ENCODE data around the gene PARP6. TPM values are rescaled to one million over a fixed set of nuclear protein-coding genes. Genes with fewer than 3 reads are reported as not detected.

PARP6 gene
- total RNA-seq, 2 donors from 2014 or later: 46.2 to 81.0 TPM

DNA sequence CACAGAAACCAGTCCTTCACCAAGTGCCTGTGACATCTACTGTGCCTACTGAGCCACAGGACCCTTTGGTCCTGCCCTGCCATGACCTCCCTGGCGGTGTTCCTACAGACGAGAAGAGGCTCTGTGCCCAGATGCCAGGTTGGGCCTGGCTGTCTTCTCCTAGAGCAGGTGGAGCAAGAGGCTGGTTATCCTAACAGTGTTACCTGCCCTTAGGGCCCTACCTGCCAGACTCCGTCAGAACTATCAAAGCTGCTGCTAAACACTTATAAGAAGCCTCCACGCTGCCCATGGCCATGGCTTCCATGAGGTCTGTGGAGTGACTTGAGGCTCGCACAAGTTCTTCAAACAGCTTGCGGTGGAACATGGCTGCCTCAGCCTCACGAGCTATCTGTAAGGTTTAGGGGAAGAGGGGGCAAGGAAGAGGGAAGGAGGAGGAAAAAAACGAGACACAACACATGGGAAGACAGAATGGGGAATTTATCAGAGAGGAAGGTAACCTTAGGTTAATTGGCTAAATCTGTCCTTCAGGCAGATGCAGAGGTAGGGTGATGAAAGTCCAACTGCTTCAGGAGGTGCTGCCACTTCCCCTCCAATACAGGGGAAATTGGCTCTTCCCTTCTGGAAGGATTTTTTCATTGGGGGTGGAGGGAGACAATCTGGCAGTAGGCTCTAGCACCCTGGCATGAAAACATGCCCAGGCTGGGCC is 69.4 kb downstream of the PARP6 start:
- Mint-ChIP-seq H3K4me3 (peak overlapping the region; percentile 1), H3K36me3 (ENCODE audit: low read depth) (peaks cover 100% of the 10 kb centered on the region), H3K27ac (peak overlapping the region; percentile 23), H3K27me3 (no peaks in the 10 kb centered on the region), H3K9me3 (no peaks in the 10 kb centered on the region), H3K4me1 (peaks cover 37% of the 10 kb centered on the region)
- no peak for ATAC-seq (replicated peaks)

- no peak for ATAC-seq (replicated peaks)
- Mint-ChIP-seq H3K36me3 (ENCODE audit: low read depth) (peaks cover 98% of the 10 kb centered on the region), H3K27ac (no peak overlapping the region), H3K9me3 (no peaks in the 10 kb centered on the region), H3K4me1 (peaks cover 38% of the 10 kb centered on the region), H3K27me3 (no peaks in the 10 kb centered on the region), H3K4me3 (no peak overlapping the region)
Observed at GRCh38 chr15:72202302-72202701, 70.1 kb downstream of the PARP6 start.

GRCh38 chr15:72201391-72201921 is 70.9 kb downstream of the PARP6 start:
- Mint-ChIP-seq H3K4me1 (peaks cover 31% of the 10 kb centered on the region), H3K9me3 (no peaks in the 10 kb centered on the region), H3K27me3 (no peaks in the 10 kb centered on the region), H3K4me3 (peak overlapping the region; percentile 41), H3K27ac (peak overlapping the region; percentile 85), H3K36me3 (ENCODE audit: low read depth) (peaks cover 89% of the 10 kb centered on the region)
- ATAC-seq (replicated peaks): no peak

GRCh38 chr15:72200395-72201237 is 71.7 kb downstream of the PARP6 start:
- Mint-ChIP-seq H3K36me3 (ENCODE audit: low read depth) (peaks cover 81% of the 10 kb centered on the region), H3K4me3 (peak overlapping the region; percentile 41)

DNA sequence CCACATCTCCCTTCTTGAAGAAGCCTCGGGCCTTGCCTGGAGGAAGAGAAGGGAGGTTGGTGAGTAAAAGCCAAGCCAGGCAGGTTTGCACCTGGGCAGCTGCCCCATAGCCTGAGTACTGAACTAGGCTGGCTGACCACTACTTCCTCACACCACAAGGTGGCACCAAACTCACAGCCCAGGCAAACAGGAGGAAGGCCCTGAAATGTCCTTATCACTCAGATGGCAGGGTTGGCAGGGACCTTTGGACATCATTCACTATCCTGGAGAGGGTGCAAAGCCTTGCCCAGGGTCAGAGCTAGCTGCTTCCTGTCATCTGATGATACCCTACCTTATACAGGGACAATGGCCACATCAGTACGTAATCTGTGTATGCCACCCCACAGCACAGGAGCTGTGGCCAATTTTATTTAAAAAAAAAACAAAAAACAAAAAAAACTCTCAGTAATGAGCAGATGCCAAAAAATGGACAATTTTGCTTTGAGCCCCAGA is 72.6 kb downstream of the PARP6 start:
- Mint-ChIP-seq H3K4me3 (no peak overlapping the region), H3K4me1 (peaks cover 30% of the 10 kb centered on the region), H3K27me3 (no peaks in the 10 kb centered on the region), H3K27ac (peak overlapping the region; percentile 85), H3K9me3 (no peaks in the 10 kb centered on the region), H3K36me3 (ENCODE audit: low read depth) (peaks cover 72% of the 10 kb centered on the region)
- ATAC-seq (replicated peaks): peak; percentile 47

More at GRCh38 chr15:72200395-72201237, 71.7 kb downstream of the PARP6 start:
- no peak for ATAC-seq (replicated peaks)
- Mint-ChIP-seq H3K9me3 (no peaks in the 10 kb centered on the region), H3K4me1 (peaks cover 31% of the 10 kb centered on the region), H3K27me3 (no peaks in the 10 kb centered on the region), H3K27ac (peak overlapping the region; percentile 85)

DNA sequence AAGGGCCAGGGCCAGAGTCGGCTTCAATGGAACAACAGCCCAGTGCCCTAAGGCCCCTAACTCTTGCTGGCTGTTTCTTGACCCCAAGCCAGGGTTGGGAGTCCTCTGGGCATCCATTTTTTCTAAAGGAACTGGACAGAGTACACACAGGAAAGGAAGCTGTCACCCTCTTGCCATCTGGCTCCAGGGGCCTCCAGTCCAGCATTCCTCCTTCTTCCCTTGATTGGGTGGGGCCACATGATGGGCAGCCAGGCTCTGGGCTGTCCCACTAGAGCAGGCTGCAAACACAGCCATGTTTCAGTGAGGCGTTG is 73.2 kb downstream of the PARP6 start:
- H3K27ac Mint-ChIP-seq: peak overlapping the region; percentile 79
- no peak overlapping the region for H3K4me3 Mint-ChIP-seq
- ATAC-seq (replicated peaks): no peak
- no peaks in the 10 kb centered on the region for H3K27me3 Mint-ChIP-seq
- H3K4me1 Mint-ChIP-seq: peaks cover 25% of the 10 kb centered on the region
- peaks cover 66% of the 10 kb centered on the region for H3K36me3 Mint-ChIP-seq (ENCODE audit: low read depth)
- H3K9me3 Mint-ChIP-seq: no peaks in the 10 kb centered on the region

- no peaks in the 10 kb centered on the region for H3K27me3 Mint-ChIP-seq
- peaks cover 60% of the 10 kb centered on the region for H3K36me3 Mint-ChIP-seq (ENCODE audit: low read depth)
- peak overlapping the region; percentile 51 for H3K4me3 Mint-ChIP-seq
- no peaks in the 10 kb centered on the region for H3K9me3 Mint-ChIP-seq
- ATAC-seq (replicated peaks): peak; percentile 16
- peak overlapping the region; percentile 79 for H3K27ac Mint-ChIP-seq
- H3K4me1 Mint-ChIP-seq: peaks cover 20% of the 10 kb centered on the region
Observed at GRCh38 chr15:72198356-72199204, 73.8 kb downstream of the PARP6 start.

GRCh38 chr15:72197460-72198355 is 74.6 kb downstream of the PARP6 start, which contains the start of gene GRAMD2A:
GRAMD2A (minus strand) TSS chr15:72197787.
- peak within 1 kb of the TSS; percentile 79 for H3K27ac Mint-ChIP-seq
- H3K4me1 Mint-ChIP-seq: peaks cover 18% of the 10 kb centered on the region
- H3K4me3 Mint-ChIP-seq: peak within 1 kb of the TSS; percentile 51
- ATAC-seq (replicated peaks): peak; percentile 61
- no peaks in the 10 kb centered on the region for H3K9me3 Mint-ChIP-seq
- peaks cover 52% of the 10 kb centered on the region for H3K36me3 Mint-ChIP-seq (ENCODE audit: low read depth)
- no peaks in the 10 kb centered on the region for H3K27me3 Mint-ChIP-seq

DNA sequence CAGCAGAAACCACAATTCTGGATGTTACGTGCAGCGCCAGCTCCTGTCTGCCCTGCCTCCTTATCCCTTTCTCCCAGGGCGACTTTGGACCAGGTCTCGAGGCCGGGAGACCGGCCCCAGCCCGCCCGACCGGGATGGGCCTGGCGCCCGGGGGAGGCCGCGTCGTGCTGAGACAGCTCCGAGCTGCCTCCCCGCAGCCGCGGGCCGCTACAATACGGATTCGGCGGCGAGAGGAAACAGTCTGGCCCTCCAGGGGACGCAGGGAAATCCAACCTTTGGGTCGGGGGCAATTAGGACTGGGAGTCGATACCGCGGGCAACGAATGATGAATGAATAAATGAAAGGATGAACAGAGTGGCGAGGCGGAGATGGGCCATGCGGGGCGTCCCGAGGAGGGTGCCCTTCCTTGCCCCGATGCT is 75.3 kb downstream of the PARP6 start:
- peaks cover 18% of the 10 kb centered on the region for H3K4me1 Mint-ChIP-seq
- peaks cover 45% of the 10 kb centered on the region for H3K36me3 Mint-ChIP-seq (ENCODE audit: low read depth)
- ATAC-seq (replicated peaks): peak; percentile 1
- H3K9me3 Mint-ChIP-seq: no peaks in the 10 kb centered on the region
- no peaks in the 10 kb centered on the region for H3K27me3 Mint-ChIP-seq
- no peak overlapping the region for H3K4me3 Mint-ChIP-seq
- peak overlapping the region; percentile 52 for H3K27ac Mint-ChIP-seq

- Mint-ChIP-seq H3K4me1 (peaks cover 18% of the 10 kb centered on the region), H3K36me3 (ENCODE audit: low read depth) (peaks cover 40% of the 10 kb centered on the region), H3K27me3 (no peaks in the 10 kb centered on the region), H3K4me3 (no peak overlapping the region), H3K27ac (peak overlapping the region; percentile 52), H3K9me3 (no peaks in the 10 kb centered on the region)
- no peak for ATAC-seq (replicated peaks)
Observed at GRCh38 chr15:72196409-72197040, 75.8 kb downstream of the PARP6 start.

DNA sequence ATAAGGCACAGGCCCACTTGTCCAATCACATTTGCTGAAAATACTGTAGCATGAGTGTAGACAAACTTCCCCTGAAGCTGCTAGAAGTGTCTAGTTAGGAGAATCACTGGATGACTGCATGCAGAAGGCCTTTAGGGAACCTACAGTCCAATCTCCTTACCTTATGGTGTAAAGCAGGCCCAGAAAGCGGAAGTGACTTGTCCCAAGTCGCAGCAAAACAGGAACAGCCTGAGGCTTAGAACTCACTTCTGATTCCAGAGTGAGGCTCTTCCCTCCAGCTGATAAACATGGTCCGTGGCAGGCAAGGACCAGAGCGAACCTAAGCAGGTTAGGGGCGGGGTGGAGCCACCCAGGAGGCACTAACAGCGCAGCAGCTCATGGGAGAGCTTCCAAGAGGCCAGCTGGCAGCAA is 77.2 kb downstream of the PARP6 start:
- Mint-ChIP-seq H3K27me3 (no peaks in the 10 kb centered on the region), H3K4me1 (peaks cover 13% of the 10 kb centered on the region), H3K27ac (no peak overlapping the region), H3K36me3 (ENCODE audit: low read depth) (peaks cover 26% of the 10 kb centered on the region), H3K9me3 (no peaks in the 10 kb centered on the region), H3K4me3 (no peak overlapping the region)
- no peak for ATAC-seq (replicated peaks)

DNA sequence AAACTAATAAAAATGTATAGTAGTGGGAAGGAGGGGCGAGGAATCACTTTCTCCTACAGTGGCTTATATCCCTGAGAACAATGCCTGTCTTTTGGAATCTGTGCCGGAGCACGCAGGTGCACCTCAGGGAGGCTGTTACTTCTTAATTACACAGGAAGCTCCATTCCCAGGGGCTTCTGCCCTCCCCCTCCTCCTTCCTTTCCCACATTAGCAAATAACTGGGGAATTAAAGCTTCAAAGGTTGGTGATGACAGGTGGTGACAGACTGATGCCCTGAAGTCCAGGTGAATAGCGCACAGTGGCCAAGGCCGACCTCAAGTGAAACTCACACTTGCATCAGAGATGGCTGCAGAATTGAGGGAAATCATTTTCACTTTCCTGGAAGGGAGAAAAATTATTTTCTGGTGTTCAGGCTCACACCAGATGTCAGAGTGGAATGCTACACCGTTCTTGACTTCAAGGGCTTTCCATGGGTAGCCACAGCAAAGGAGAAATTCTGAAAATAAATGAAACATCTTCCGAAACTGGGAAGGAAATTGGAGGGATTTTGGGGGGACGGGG is 78.4 kb downstream of the PARP6 start:
- Mint-ChIP-seq H3K36me3 (ENCODE audit: low read depth) (peaks cover 14% of the 10 kb centered on the region), H3K4me1 (peaks cover 11% of the 10 kb centered on the region), H3K27me3 (no peaks in the 10 kb centered on the region), H3K27ac (no peak overlapping the region), H3K4me3 (no peak overlapping the region), H3K9me3 (no peaks in the 10 kb centered on the region)
- no peak for ATAC-seq (replicated peaks)

DNA sequence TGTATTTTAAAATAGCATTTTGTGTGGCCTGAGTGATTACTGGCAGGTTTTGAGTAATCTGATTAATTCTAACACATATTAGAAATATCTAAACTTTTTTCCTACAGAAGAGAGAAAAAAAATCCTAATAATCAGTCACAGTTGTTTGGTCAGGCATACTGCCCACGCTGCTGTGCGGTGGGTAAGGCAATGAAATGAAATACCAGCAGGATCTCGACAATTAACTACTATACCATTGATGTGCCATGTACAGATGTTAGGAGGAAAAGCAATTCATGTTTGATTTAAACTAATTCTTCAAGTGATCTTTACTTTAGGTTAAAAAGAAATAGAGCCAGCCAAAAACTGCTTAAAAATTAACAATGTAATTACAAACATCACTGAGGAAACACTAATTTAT is 79.9 kb downstream of the PARP6 start:
- Mint-ChIP-seq H3K9me3 (no peaks in the 10 kb centered on the region), H3K4me3 (no peak overlapping the region), H3K27ac (no peak overlapping the region), H3K27me3 (no peaks in the 10 kb centered on the region), H3K36me3 (ENCODE audit: low read depth) (no peaks in the 10 kb centered on the region), H3K4me1 (no peaks in the 10 kb centered on the region)
- no peak for ATAC-seq (replicated peaks)

Data from activated T-helper 17 cell treated with anti-CD3 and anti-CD28 coated beads, Interleukin-2, amount 50 U/mL, for 72 hours (primary cell).